Stimulated activated CD4-positive, alpha-beta T cell treated with anti-CD3 and anti-CD28 coated beads, Interleukin-2, amount 100 ng/mL, for 4 hours (primary cell): ENCODE measurements around the gene PRADC1.
"Not testable (repeated sequence)": the region's sequence is repeated elsewhere in the genome, so short reads cannot be mapped to it uniquely, and the experiment has no call there.

Experiments used
- DNase-seq: peaks from one replicate; pipeline ENCODE4 v3.0.0-alpha.2; 2020; ENCODE audit warnings: low read depth

Gene PRADC1

DNA sequence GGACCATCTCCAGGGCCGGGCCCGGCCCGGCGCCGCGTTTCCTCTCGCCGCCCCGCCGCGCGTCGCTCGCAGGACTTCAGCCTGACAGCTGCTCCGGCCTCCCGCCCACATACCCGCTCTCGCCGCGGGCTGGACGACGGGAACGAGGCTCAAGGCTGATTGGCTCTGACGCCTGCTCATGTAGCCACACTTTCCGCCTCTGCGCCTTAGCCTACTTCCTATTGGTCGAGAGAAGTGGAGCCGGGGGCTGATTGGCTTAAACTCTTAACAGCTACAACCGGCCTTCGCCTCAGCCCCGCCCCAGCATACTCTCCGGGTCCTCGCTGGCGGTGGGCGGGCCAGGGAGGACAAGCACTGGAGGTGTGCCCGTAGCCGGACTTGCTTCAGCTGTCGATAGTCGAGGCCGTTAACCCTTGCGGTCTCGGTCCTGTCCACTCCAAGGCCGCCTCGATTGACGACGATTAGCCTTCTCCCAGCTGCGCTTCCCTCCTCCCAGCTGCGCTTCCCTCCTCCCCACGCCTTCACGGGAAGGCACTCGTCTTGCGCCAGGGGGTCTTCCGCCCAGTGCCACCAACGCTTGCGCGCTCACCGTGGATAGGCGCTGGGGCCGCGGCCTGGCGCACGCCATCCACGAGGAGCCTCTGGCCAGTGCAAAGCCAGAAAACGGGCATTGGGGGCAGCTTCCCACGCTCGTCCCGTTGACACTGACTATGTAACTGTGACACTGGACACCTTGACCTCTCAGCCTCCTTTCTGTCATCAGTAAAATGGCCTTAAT lies at the start of gene PRADC1:
TSS of gene PRADC1 (minus strand) at position 86 of the 778 bp plus-strand sequence. CDS start at position 7, 79 bp downstream.
- DNase-seq, result peak; percentile 89

DNA sequence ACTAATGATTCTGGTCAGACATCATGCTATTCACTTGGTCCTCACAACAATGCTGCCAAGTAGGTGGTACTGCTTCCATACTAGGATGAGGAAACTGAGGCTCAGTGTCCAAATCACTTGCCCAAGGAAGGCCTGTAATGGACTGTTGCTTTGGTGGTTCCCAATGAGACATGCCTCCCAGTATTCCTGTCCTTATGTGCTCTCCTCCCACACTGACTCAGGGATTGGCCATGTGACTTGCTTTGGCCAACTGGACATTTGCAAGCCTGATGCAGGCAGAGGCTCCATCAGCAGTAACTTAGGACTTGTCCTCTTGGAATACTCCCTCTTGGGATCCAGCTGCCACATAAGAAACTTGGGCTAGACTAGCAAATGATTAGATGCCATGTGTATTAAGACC lies 48.2 kb upstream of the PRADC1 start:
- DNase-seq, result no peak

DNA sequence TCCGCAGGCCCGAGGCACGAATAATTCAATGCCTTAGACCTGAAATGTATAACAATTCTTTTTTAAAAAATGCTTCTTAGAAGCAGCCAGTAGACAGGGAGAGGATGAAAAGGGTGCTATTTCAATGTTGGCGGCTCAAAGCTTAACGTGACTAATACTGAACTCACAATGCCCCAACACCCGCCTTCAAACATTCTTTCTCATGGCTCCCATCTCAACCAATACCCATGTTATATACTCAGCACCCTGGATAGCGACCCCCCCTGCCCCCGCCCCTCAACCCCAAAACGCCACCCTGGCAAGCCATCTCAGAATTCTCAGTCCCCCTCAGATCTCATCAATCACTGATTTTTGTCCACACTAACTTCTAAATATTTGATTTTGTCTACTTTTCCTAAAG lies 46.8 kb upstream of the PRADC1 start:
- no peak for DNase-seq

DNA sequence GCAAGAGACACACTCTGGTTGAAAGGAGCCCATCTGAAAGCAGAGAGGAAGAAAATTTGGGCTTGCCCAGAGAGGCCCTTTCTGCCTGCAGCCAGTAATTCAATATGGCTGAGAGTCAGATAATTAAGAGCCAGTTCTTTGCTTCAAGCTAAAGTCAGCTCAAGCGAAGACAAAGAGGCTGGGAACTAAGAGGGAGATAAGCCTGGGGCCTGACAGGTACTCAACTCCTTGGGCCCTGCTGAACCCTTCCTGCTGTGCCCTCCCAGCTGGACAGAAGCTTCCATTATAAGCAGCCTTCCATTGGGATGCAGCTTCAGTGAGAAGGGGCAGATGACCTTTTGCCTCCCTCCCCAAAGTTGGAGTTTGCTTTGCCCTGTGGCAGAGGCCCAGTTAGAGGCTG lies 39.2 kb upstream of the PRADC1 start:
- DNase-seq, result no peak

DNA sequence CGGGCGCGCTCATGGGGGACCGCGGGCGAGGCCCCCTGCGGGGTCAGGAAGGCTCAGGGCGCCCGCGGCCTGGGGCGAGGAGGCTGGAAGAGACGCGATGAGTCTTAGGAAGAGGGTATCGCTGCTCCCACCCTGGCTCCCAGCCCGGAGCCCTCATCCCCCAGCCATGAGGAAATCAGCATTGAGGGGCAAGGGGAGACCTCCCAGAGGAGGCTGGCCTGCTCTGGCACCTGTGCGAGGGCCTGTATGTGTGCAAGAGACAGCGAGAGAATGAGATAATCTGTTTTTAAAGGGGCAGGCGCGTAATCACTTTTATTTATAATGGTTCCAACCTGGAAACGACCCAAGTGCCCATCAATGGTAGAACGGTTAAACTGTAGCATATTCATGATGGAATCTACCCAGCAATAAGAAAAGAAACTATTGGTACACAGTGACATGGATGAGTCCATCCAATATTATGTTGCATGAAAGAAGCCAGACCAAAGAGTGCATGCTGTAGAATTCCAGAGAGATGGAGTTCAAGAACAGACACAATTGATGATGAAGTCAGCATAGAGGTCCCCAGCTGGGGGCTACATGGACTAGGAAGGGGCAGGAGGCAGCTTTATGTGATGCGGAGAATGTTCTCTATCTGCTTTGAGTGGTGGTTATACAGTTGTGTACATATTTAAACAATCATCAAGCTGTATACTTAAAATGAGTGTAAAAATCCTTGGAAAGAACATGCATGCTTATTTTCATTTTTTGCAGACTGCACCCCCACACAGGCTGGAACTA lies 36.8 kb upstream of the PRADC1 start:
- DNase-seq, result no peak

DNA sequence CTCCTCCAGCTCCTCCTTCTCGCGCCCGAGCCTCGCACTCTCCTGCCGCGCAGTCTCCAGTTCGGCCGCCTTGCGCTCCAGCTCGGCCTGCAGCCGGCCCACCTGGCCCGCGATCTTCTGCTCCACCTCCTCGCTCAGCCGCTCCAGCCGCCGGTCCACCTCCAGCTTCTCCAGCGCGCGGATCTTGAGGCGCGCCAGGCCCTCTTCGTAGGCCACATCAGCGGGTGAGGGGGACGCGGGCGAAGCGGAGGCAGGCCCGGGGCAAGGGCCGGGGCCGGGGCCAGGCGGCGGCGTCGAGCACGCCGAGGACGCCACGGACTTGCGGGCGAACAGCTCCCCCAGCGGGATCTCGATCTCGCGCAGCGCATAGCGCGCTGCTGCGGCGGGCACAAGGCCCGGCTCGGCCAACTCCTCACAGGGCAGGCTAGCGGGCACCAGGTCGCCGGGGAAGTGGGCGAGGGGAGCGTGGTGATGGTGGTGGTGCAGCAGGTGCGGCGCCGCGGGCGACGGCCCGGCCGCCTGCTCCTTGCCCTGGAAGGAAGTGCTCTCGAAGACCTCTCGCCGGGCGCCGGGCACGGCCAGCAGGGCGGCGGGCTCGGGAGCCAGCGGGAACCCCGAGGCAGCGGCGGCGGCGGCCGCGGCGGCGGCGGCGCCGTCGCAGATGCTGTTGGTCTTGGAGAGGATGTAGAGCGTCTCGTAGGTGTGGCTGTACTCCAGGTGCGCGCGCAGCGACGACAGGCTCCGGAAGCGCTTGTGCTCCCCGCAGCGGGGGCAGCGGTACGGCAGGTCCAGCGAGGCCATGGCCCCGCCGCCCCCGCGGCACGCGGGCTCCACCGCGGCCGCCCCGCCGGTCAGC lies 36.0 kb upstream of the PRADC1 start:
- peak; percentile 59 for DNase-seq

DNA sequence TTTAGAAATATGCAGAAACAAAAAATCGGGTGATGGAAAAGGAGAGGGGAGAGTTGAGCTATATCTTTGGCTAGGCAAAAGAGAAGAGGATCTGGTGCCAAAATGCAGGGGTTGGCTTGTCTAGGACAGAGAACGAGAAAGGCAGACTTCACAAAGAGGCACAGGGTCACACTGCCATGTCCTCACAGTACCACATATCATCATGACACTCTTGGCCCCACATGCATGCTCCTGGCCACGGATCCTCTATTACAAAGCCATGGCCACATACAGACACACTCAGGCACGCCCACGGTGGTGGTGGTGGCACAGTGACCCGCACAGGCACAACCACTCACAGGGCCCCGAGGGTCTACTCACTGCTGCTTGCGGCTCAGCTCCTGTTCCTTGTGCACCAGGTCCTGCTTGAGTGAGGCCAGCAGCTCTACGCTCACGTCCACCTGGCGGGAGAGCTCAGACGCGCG lies 35.4 kb upstream of the PRADC1 start:
- DNase-seq, result no peak

DNA sequence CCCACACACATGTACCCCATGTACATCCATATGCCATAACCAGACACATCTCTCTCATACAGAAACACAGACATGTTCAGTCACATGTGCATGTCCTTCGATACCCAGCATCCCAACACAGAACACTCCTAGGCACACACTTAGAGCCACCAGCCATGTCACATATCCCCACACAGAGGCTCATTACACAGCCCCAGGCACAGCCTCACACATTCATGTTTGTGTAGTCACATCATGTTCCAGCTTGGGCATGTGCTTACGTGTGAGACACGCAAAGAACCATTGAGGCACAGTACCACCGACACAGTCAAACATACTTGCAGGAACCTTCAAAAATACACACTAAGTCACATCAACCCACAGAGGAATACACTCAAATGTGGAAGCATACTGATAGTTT lies 34.0 kb upstream of the PRADC1 start:
- no peak for DNase-seq

DNA sequence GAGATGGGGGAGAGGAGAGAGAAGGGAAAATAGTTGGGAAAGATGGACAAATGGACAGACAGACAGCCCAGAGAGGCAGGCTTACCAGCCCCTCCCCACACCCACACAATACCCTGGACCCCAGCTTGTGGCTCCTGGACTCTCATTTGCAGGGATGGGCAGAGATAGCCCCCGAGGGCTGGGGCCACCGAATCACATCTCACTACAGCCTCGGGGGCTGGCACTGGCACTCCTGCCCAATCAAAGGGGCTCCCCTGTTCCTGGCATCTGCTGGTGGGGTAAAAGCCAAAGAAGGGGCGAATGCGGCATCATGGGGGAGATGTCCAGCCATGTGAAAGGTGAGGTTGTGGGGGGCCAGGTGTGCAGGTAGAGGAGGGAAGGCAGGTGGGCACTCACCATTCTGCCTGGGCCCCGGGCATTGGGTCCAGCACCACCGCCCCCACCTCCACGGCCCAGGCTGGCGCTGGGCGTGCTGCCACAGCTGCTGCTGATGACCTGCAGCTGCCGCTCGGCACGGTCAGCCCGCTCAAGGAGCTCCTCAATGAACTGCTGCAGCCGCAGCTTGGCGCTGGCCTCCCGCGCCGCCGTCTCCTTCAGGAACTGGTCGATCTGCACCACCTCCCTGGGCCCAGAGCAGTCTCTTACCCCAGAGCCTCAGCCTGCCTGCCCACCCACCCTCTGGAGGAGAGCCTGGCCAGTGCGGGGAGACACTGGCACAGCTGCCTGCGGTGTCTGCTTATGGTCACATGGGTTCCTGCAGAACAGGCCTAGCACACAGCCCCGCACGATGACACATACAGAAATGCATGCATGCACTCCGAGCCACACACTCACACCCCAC lies 33.2 kb upstream of the PRADC1 start:
- no peak for DNase-seq

DNA sequence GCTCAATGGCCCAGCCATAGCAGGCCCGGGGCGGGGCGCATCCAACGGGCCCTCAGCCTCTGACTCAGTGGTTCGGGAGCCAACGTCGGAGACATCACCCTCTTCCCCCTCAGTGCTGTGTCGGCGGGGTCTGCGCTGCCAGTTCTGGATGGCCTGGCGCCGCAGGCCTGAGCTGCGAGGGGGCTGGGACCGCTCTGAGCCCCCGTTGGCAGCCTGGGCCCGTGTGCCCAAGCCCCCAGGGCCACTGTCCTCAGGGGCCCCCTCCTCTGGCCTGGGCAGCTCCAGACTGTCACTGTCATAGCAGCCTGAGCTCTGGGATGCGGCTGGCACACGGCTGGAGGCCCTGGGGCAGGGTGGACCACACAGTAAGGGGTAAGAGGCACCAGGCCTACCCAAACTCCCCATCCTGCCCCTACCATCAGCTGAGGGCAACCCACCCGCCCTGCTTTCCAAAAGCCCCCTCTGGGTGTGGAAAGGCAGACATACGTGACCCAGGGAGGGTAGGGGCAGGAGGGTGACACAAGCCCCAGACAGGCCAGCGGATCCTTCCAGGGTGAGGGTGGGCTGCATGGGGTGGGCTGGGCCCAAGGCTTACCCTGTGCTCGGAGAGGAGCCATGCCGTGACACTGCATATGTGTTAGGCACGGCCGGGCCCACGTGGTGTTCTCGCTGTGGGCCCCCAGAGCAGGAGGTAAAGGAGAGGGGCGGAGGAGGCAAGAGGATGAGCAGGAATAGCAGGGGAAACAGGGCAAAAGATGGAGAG lies 32.4 kb upstream of the PRADC1 start:
- DNase-seq, result no peak

DNA sequence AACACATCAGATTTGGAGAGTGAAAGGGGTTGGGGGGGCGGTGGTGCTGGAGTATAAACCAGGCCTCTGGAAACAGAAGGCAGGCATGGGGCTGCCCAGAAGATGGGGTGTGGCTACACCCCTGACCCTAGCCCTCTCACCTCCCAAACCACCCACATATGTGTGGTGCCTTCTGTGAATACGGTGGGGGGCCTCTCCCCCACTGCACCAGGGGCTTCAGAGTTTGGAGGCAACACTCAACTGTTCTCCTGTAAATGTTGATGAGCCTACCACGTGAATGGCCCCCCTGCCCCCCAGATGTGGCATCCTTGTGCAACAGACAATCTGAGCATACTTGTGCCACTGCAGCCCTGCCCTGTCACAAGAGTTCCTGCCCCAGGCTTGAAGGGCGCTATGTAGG lies 31.7 kb upstream of the PRADC1 start:
- no peak for DNase-seq

DNA sequence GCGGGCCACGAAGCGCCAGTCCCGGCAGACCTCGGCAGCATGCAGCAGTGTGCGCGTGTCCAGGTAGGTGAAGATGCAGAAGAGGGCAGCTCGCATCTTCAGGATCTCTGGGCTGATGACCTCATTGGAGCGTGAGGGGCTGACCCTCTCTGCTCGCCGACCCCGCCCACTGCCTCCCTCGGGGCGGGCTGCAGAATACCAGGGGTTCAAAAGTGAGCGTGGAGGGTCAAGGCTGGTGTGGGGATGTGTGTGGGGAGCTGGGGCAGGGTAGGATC lies 31.2 kb upstream of the PRADC1 start:
- DNase-seq, result no peak

DNA sequence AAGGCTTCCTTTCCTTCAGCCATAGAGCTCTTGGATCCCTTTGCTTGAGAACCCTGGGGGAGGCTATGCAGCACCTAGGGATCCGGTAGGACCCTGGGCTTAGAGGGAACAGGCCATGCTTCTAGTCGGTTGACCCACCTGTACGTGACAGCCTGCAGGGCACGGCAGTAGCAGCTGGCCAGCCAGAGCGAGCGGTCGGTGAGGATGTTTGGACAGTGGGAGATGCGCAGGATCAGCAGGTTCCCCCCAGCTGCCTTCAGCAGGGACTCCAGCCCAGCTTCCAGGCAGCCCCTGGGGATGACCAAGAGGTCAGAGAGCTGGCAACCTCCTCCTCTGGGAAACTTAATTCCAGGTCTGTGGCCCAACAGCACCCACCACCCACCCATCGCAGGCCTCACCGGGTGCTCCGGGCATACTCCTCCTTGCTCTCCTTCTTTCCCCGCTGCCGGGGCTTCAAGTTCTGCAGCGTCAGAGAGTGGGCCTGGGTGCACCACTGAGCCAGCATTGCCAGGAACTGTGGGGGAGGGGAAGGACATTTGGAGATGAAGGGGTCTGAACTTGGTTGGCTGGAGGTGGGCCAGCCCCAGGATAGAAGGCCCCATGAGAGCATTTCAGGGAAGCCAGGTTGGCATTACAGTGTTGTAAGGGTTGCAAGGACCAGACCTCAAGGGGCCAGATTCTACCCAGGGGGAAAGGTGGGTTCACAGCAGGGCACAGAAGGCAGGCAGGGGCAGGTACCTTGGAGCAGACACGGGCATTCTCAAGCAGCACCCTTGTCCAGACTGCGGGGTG lies 30.7 kb upstream of the PRADC1 start:
- DNase-seq, result no peak

DNA sequence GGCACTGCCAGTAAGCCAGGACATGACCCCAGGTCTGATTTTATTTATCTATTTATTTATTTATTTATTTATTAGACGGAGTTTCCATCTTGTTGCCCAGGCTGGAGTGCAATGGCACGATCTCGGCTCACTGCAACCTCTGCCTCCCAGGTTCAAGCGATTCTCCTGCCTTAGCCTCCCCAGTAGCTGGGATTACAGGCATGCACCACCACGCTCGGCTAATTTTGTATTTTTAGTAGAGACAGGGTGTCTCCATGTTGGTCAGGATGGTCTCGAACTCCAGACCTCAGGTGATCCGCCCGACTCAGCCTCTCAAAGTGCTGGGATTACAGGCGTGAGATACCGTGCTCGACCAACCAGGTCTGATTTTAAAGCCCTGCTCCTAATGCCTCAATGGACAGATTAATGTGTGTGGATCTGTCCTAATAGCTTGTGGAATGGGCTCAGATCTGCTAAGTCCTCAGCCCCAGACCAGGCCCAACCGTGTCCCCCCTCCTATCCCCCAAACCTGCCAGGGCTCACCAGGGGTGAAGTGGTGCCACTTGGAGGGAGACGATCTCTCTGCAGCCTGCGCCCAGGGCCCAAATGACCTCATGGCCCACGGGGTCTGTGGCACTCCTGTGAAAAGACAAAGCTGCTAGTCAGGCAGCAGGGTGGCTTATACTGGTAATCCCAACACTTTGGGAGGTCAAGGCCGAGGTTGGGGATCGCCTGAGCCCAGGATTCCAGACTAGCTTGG lies 29.8 kb upstream of the PRADC1 start:
- DNase-seq, result not testable (repeated sequence)

DNA sequence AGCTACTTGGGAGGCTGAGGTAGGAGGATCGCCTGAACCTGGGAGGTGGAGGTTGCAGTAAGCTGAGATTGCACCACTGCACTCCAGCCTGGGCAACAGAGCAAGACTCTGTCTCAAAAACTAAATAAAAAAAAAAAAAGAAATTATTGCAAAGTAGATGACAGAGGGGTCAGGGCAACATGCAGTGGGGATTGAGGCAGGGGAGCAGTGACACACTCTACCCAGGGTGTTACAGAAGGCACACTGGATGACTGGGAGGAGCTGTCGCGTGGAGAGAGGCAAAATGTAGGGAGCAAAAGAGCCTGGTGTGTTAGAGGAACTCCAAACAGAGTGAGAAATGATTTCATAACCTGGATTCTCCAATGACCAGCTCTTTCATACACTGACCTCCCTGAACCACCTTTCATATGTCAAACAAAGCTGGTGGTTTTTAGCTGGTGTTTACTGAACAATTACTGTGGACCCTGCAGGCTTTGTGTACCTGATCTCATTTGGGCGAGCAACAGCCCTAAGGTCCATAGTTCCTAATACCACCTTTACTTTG lies 29.1 kb upstream of the PRADC1 start:
- no peak for DNase-seq

DNA sequence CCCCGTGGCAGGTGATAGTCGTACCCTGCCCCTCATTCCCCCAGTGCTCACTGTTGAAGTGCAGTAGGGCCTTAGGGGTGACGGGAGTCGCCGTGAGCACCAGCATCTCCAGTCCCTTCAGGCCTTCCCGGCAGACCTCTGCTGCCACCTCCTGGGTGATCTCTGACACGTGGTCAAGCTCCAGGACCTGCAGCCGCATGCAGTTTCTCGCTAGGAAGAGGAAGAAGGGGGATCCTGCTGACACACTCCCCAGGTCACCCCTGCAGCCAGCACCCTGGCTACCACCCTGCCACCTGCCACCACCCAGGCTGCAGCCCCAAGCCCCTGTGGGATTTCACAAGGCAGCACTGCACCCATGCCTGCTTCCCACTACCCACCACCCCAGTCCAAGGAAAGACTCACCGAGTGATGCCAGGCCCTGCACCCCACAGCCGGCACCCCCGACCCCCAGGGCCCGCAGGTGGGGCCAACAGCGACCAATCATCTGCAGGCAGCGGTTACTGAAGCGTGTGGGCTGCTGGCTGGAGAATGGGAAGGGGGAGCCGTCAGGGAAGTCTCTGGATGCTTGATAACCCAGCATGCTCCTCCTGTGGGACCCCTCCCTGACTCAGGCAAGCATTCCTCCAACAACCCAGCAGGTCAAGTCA lies 27.4 kb upstream of the PRADC1 start:
- no peak for DNase-seq

DNA sequence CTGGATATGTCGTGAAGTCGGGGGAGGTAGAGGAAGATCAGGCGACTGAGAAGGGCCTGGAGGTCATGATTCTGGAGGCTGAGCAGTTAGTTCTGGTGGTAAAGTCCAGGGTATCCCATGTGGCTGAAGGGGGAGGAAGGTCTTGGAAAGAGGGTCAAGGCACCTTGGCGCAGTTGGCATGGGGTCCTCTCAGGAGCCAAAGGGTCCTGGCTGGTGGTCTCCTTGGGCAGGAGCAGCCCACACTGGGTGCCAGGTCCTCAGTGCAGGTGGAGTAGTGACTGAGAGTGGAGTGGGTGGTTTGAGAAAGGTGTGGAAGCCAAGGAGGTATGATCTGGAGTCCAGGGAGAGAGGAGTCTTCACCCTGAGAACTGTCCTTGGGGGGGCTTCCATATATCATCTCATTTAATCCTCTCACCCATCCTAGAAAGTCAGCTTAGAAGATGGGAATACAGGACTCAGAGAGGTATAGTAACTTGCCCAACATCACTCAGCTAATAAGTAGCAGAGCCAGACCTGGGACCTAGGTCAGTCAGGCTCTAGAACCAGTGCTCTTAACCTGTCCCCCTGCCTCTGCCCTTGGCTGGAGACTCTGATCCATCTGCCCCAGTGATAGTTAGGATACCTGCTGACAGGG lies 26.8 kb upstream of the PRADC1 start:
- no peak for DNase-seq

DNA sequence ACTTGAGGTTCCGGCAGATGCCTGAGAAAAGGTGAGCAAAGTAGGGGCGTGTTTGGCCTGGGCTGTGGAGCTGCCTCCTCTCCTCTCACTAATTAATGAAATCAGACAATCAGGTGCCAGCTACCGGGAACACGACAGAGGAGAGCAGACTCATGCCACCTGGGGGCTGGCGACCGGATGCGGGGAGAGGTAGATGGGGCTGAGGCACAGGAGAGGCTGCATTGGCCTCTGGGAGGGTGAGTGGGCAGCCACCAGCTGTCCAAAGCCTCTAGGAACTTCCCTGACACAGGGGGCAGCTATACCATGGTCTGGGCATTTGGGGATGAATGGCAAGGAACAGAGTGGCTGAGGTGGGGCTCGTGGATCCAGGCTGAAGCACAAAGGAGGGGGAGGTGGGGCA lies 26.2 kb upstream of the PRADC1 start:
- no peak for DNase-seq
